Stimulated activated naive CD4-positive, alpha-beta T cell (primary cell): ENCODE measurements around the gene PSMC6.
"Not testable (repeated sequence)": the region's sequence is repeated elsewhere in the genome, so short reads cannot be mapped to it uniquely, and the experiment has no call there.

Experiments
- DNase-seq, 6 experiments: peaks; one replicate each; lab custom pipeline; 2025; lab: John Stamatoyannopoulos, UW

PSMC6 gene

DNA sequence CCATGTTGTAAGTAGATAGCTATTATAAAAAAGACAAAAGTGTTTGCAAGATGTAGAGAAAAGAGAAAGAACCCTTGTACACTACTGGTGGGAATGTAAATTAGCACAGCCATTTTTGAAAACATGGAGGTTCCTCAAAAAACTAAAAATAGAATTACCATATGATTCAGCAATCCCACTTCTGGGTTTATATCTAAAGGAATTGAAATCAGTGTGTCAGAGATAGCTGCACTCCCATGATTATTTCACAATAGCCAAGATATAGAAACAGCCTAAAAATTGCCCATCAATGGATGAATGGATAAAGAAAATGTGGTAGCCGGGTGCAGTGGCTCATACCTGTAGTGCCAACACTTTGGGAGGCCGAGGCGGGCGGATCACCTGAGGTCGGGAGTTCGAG is 9.2 kb downstream of the PSMC6 start:
- DNase-seq: no peak

DNA sequence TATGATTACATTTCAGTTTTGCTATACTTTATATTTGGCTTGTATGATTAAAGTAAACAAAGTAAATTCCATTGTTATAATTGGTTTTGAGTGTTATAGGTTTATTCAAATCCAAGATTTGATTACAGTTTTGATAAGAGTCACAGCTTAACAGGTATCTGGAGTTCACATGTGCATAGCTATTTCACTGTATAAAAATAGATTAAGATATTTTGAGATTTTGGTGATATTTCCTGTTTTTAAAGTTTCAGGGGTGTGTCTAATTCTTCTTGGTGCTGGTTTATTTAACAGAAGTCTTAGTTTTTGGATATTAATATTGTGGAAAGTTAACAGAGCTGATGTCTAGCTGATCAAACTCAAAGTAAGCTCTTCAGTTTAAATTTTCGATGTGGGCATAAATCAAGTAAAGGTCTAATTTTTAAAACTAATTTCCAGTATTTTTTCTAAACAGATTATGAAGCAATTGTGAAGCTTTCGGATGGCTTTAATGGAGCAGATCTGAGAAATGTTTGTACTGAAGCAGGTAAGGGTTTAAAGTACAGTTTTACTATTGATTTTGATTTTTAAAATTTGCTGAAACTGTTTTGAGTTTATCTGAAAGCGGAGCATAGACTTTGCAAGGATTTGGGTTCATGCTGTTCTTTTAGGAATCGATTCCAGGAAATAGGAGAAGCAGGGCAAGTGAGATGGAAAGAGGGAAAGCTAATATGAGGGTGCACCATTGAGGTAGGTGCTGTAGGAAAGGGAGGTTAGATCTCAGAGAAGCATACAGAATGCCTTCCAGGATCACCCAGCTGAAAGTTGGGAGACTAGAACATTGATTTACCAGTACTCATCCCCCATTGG is 16.7 kb downstream of the PSMC6 start:
- no peak for DNase-seq

DNA sequence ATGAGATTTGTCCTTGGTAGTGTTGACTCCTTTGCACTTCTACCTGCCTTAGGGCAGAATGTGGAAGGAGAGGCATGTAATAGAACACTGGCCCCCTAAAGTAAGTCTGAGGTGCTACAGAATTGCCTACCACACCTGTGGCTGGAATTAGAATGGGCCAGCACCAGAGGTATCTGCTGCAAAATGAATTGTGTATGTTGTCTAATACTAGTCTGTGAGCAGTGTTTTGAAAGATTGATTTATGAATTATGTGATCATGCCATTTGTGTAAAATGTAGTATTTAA is 17.3 kb downstream of the PSMC6 start:
- DNase-seq: no peak

- DNase-seq: not testable (repeated sequence)
These were observed 20.5 kb downstream of the PSMC6 start for GRCh38 chr14:52727509-52727908.

DNA sequence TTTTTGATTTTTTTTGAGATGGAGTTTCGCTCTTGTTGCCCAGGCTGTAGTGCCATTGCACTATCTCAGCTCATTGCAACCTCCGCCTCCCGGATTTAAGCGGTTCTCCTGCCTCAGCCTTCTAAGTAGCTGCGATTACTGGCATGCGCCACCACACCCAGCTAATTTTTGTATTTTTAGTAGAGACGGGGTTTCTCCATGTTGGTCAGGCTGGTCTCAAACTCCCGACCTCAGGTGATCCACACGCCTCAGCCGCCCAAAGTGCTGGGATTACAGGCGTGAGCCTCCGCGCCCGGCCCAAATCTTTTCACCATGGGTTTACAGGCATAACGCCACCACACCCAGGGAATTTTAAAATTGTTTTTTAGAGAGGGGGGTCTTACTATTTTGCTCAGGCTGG is 22.0 kb downstream of the PSMC6 start:
- not testable (repeated sequence) for DNase-seq

DNA sequence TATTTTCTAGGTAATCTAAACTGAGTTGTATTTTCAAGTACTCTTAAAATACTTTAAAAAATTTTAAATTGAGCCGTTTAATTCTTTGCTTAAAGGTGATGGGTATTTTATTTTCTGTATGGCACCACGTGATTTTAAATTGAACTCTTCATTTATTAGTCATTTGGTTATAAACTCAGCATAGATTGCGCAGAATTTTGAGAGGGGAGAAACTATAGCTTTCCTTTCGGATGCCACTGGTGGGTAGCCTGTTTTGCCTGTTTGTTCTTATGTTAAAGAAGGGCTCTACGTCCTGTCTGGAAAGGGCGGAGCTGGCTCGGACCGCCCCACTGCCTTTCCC is 22.6 kb downstream of the PSMC6 start:
- no peak for DNase-seq

- peak; percentile 92 to 98 (median 96) for DNase-seq
These were observed 23.1 kb downstream of the PSMC6 start, which contains the start of gene STYX for GRCh38 chr14:52729925-52730708. Gene STYX (plus strand): TSS chr14:52730166. CDS start chr14:52730475, 309 bp downstream.

GRCh38 chr14:52730709-52731111 is 23.7 kb downstream of the PSMC6 start:
- no peak for DNase-seq

DNA sequence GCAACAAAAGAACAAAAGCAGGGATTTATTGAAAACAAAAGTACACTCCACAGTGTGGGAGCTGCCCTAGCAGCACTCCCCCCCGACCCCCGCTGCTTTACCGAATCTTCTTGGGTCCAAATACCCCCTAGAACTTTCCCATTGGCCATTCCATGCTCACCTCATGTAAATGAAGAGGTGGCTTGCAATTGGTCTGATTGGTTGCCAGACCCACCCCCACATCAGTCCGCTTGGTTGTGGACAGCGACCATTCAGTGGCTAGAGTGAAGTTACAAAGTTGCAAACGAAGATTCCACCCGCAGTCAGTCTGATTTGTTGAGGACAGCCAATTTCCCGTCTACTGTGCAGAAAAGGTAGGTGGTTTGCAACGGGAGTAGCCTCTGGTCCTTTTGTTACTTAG is 26.8 kb downstream of the PSMC6 start:
- no peak for DNase-seq

DNA sequence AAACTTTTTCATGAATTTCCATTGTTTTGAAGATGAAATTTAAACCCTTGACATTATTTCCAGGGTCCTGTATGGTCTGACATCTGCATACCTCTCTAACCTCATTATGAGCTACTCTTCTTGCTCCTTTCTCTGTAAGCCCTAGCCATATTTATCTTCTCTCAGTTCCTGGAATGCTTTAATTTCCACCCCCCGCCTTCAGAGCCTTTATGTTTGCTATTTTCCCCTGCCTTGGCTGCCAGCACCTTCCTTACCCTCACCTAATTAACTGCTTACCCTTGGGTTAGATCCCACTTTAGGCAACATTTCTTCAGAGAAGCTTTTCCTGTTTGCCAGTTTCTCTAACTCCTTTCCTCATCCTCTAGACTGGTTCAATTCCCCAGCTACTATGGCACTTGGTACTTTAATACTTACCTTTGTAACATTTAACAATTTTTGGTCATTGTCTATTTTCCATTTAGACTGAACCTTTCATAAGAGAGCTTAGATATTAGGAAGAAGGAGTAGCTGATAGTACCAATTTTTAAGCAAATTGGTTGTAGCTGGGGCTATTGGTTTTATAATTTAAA is 29.0 kb downstream of the PSMC6 start:
- no peak for DNase-seq

DNA sequence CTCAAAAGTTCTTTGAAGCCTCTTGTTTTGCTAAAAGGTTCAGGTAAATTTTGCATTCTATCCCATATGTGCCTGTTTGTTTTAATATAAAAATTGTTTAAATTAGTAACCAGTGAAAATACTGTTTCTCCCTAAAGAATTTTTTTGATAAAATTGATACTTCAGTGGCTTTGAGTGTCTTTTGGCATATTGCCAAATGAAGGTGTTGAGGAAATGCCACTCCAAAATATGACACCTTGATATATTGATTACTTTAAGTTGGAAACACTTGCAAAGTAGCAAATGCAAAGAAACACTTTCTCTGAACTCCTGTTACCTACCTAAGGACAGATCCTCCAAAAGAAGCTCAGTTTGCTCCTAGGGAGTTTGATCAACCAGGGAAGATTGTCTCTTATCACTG is 31.4 kb downstream of the PSMC6 start:
- peak in 1 of 6 experiments; percentile 20 for DNase-seq

DNA sequence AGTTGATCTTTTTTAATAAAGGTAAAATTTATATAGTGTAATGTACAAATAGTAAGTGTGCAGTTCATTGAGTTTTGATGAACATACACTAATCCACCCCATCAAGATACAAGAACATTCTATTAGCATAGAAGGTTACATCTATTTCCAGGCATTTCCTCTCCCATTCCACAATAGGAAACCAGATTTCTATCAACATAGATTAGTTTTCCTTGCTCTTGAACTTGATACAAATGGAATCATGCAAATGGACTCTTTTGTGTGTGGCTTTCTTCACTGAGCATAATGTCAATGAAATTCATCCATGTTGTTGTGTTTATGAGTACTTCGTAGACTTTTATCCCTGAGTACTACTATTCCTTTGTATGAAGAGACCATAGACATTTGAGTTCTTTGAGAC is 33.8 kb downstream of the PSMC6 start:
- DNase-seq: no peak

GRCh38 chr14:52741865-52742264 is 34.9 kb downstream of the PSMC6 start:
- DNase-seq: peak in 2 of 6 experiments; percentile 43 to 66

GRCh38 chr14:52748647-52749292 is 41.8 kb downstream of the PSMC6 start:
- DNase-seq: no peak

GRCh38 chr14:52755607-52756316 is 48.8 kb downstream of the PSMC6 start:
- DNase-seq: no peak

- no peak for DNase-seq
These were observed 52.1 kb downstream of the PSMC6 start for GRCh38 chr14:52759145-52759544.

DNA sequence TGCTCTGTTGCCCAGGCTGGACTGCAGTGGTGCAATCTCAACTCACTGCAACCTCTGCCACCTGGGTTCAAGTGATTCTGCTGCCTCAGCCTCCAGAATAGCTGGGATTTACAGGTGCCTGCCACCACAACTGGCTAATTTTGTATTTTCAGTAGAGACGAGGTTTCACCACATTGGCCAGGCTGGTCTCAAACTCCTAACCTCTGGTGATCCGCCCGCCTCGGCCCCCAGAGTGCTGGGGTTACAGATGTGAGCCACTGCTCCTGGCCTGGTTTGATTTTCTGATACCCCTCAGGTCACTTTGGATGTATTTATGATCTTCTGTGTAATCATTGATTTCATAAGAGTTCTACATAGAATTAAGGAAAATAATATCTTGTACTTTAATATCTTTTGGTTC is 55.9 kb downstream of the PSMC6 start:
- DNase-seq: not testable (repeated sequence)

- no peak for DNase-seq
These were observed 60.2 kb downstream of the PSMC6 start for GRCh38 chr14:52767058-52767833.

DNA sequence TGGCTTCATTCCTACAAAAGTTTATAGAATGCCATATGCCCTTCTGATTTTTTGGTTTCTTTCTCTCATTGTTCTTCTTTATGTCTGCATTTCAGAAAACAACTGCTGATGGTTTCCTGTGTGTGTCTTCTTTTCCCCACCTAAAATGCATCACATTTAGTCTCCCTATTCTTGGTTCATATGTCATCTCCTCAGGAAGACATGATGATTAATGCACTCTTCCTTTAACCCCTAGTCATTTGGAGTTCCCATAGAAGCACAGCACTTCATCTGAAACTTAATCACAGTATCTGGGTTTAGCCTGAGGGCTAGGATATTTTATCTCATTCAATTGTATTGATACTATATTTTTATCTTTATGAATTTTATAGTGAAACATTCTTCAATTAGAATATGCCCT is 62.9 kb downstream of the PSMC6 start:
- no peak for DNase-seq

GRCh38 chr14:52776816-52777215 is 69.8 kb downstream of the PSMC6 start:
- peak in 2 of 6 experiments; percentile 29 to 30 for DNase-seq
